ENCODE results near the gene ZNF526. TPM values are rescaled to one million over a fixed set of nuclear protein-coding genes. Genes with fewer than 3 reads are reported as not detected.

ZNF526 gene
- total and polyA plus RNA-seq, 9 of the 15 experiments (the other 6 are each of a cell fraction or from before 2014, with no cell fraction given): 1.3 to 17.9 (median 6.2) TPM

- no peak for TF ChIP-seq NKRF (IDR thresholded peaks at IDR 0.05; ENCODE audit: borderline replicate concordance)
- no peak for TF ChIP-seq NFXL1 (CRISPR knock-in tag; IDR thresholded peaks at IDR 0.05)
- TF ChIP-seq NFE2 (IDR thresholded peaks at IDR 0.05; ENCODE audit: low read depth): peak; percentile 8; the same call in 1 of the 2 replicates
- no peak for TF ChIP-seq TFAM (CRISPR knock-in tag; conservative IDR thresholded peaks at IDR 0.05)
- no peak for TF ChIP-seq ZBTB40 (IDR thresholded peaks at IDR 0.05)
- no peak for TF ChIP-seq ZBTB40 (CRISPR knock-in tag; IDR thresholded peaks at IDR 0.05)
- peak; percentile 87 for TF ChIP-seq CHD2 (IDR thresholded peaks at IDR 0.05; ENCODE audit: low read depth, low read length)
- TF ChIP-seq PKNOX1 (IDR thresholded peaks at IDR 0.05): no peak; the same call in 1 of the 2 replicates
- TF ChIP-seq CHCHD3 (CRISPR knock-in tag; IDR thresholded peaks at IDR 0.05): peak; percentile 70; the same call in 1 of the 2 replicates
- TF ChIP-seq MBD2 (IDR thresholded peaks at IDR 0.05; ENCODE audit: borderline replicate concordance, low read depth): no peak
- no peak for TF ChIP-seq HIVEP1 (CRISPR knock-in tag; IDR thresholded peaks at IDR 0.05)
- no peak for TF ChIP-seq ZBTB12 (CRISPR knock-in tag; IDR thresholded peaks at IDR 0.05)
- peak; percentile 81 for TF ChIP-seq USF2 (CRISPR knock-in tag; IDR thresholded peaks at IDR 0.05)
- no peak for TF ChIP-seq ZZZ3 (IDR thresholded peaks at IDR 0.05)
These were observed 48.1 kb downstream of the ZNF526 start (continued) for GRCh38 chr19:42268142-42268703.

Measured in K562 (cell line).